Measurements from ENCODE around the gene TARBP2. TPM values are rescaled to one million over a fixed set of nuclear protein-coding genes. Genes with fewer than 3 reads are reported as not detected.
"Not testable (repeated sequence)": the region's sequence is repeated elsewhere in the genome, so short reads cannot be mapped to it uniquely, and the experiment has no call there.

The TARBP2 gene
- total RNA-seq, 1 donor from 2014 or later: 16.1 TPM

GRCh38 chr12:53476769-53477209, 24.3 kb upstream of the TARBP2 start:
- no peak for DNase-seq

DNA sequence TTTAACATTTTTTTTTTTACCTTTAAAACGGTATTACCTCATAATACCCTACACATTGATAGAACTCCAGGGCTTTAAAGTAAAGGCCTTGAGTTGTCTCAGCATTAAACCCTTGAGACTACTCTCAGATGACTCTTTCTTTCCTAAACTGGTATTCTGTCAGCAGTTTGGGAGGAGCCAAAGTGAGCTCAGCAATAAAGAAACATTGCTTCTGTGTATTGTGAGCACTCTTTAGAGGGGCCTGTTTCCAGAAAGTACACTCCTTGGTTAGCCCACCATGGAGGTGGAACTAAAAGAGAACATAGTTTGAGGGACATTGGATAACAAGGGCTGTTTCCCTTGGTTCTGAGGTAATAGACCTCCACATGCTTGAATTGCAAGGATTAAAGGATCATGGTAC, 22.2 kb upstream of the TARBP2 start:
- DNase-seq: no peak

GRCh38 chr12:53479331-53479730, 21.8 kb upstream of the TARBP2 start:
- no peak for DNase-seq

DNA sequence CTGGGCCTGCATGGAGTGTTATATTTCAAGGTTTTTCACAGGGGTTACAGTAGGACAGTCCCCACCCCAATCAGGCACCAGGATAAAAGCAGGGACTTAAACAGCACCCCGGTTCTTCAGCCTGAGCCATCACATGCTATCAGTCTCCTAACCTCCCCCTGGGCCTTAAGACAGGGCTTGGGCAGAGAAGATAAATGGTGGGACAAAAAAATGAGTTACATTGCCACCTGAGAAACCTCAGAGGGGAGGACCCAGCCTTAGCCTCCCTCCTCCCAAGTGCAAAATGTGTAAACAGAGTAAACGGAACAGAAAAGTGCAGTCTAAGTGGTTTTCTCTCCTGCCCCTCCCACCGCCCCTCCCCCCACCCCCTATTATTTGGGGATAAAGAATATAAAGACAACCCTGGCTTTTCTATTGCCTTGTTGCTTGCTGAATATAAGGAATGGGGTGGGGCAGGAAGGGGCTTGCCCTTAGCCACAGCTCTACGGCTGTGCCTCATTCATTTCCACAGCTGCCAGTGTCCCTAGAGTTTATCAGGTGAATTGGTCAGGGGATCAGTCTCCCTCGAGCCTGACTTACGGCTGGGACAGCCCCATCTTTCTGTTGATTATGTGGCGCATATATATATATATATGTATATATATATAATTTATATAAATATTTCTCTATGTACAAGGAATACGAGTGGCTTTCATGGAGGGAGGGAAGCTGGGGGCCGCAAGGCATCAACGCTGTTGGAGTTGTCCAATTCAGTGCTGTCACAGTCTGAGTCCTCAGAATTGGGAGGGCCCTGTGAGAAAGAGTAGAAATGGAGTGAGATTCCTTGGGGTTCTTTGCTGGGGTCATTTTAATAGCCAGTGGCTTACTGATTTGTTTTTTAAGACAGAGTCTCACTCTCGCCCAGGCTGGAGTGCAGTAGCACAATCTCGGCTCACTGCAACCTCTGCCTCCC, 20.3 kb upstream of the TARBP2 start:
- no peak for DNase-seq

GRCh38 chr12:53481458-53481857, 19.6 kb upstream of the TARBP2 start:
- not testable (repeated sequence) for DNase-seq

DNA sequence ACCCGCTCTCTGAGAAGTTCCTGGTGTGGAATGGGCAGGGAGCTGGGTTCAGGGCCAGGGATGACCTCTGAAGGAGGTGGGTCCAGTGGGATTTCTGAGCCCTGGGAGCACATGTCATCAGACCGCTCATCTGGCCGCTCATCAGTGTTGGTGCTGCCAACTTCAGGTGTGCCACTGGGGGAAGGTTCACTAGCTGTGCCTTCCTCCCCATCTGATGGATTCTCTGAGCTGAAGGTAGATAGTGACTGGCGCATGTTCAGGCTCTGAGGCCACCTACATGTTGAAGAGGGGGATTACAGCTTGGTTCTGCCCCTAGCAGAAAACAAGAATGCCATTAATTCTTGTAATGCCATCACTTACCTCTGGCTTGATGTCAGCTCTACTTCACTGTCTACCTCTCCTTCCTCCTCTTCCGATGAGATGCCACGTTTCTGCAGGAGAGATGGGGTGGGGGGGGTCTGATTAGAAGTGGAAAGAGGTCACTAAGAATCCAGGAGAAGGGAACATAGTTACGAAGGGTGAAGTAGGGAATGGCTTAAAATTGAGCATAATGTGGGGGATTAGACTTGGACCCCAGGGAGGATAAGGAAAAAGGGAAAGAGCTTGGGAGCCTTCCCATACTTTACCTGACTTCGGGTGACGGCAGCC, 19.0 kb upstream of the TARBP2 start:
- no peak for DNase-seq

DNA sequence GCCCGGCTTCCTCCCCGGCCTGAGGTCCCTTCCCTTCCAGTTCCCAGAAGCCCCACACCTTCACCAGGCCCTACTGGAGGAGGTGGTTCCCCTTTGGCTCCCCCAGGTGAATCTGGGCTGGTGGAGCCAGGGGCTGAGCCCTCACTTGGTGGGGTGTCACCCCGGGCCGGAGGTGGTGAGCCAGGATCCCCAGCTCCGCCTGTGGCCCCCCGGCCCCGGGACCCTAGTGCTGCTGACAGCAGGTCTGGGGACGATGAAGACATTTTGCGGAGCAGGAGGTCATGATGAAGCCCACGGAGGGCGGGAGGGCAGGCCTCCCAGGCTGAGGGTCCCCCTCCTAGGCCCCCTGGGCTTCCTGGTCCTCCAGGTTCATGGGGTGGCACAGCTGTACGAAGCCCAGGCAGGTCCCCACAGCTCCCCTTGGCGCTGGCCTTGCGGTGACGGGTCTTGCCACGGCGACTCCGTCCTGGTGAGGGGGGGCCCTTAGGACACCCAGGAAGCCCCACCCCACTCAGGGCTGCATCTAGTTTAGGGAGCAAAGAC, 18.4 kb upstream of the TARBP2 start:
- no peak for DNase-seq

DNA sequence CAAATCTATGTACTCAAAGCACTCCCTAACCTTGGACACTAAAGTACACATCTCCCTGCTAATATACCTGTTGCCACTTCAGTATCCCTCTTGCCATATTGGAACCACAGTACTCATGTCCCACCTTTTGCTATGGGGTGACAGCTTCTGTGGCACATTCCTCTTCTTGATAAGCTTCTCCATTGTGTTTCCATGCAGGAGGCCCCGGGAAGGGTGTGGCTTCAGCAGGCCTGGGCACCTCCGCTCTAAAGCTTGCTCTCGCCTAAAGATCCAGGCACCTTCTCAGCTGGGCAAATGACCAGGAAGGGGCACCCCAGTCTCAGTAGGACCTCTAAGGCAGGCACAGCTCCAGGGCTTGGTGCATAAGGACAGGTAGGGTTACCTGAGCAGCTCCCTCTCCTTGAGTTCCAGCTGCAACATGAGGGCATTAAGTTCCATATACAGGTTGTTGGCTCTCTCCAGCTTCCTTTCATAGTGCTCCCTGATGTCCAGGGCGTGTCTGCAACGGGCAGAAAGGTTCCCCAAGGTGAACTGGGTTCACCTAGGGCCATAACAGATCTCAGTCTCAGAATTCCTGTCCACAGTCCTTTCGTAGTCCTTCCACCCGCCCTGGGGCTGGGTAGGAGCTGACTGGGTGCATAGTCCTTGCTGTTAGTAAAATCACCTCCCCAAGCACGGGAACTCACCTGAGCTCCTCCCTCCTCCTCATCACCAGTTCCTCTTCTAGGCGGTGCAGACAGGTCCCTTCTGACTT, 17.7 kb upstream of the TARBP2 start:
- DNase-seq: no peak

DNA sequence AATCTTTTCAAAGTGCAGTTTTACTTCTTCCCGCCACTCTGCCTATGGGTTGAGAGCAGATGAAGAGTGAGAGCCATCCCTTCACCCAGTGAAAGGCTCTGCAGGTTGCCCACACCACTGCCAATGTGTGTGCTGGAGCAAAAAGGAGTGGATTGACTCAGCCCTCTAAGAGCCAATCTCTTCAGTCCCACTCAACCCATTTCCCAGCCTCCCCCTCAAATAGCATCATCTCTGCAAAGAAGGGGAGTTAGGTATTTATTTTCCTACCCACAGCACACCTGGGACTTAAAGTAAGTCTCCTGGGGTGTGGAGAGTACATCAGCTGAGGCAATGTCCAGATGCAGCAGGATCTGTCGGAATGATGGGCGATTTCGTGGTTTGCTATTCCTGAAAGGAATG, 17.1 kb upstream of the TARBP2 start:
- no peak for DNase-seq

DNA sequence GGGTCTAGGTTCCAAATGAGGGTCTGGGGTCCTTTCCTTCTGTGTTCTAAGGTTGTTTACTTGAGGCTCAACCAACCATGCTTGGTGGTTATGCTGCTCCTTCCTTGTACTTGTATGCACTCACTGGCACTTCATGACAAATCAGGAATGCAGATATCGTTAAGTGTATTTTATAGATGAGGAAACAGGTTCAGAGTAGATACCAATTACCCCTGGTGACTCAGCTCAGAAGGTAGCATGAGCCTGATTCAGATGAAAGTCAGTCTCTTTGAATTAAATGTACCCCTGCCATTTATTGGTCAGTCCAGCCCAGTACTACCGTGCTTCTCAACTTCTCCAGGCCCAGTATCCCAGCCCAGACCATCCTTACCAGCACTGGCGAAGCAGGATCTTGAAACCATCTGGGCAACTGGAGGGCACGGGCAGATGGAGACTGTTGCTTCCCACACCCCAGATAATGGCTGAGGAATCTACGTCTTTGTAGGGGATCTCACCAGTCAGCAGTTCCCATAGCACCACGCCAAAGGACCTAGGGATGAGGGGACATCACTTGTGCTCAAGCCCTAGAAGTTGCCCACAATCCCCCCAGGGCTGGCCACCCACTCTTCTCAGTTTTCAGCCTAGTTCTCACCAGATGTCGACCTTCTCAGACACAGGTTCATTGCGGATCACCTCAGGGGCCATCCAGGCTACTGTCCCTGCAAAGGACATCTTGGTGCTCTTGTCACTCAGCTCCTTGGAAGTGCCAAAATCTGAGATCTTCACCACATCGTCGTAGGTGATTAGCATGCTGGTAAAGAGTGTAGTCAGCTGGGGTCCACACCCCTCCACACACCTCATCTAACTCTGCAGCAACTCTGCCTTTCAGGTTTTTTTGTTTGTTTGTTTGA, 16.2 kb upstream of the TARBP2 start:
- DNase-seq: no peak

GRCh38 chr12:53485955-53486735, 14.9 kb upstream of the TARBP2 start:
- DNase-seq: no peak

GRCh38 chr12:53486736-53487487, 14.2 kb upstream of the TARBP2 start:
- no peak for DNase-seq

DNA sequence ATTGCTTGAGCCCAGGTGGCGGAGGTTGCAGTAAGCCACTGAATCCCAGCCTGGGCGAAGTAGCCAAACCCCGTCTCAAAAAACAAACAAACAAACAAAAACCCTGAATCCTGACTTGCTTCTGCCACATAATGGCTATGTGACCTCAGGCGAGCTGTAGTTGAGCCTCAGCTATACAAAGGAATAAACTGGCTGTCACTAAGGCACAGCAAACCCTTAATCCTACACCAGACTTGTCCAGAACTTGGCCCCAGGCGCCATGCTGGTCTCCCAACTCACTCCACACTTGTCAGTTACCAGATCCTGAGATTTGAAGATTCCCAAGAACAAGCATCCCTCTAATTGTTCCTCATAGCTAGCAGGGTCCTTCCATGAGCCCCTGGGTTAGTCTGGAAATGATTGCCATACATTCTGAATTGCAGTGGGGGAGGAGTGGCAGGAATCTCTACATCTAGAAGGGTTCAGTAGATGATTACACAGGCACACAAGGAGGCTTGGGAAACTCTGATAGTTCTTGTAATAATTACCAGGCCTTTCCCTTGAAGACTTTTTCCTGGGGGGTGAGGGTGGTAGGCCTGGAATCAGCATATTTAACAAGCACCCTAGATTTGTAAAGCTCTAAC, 11.7 kb upstream of the TARBP2 start:
- no peak for DNase-seq

DNA sequence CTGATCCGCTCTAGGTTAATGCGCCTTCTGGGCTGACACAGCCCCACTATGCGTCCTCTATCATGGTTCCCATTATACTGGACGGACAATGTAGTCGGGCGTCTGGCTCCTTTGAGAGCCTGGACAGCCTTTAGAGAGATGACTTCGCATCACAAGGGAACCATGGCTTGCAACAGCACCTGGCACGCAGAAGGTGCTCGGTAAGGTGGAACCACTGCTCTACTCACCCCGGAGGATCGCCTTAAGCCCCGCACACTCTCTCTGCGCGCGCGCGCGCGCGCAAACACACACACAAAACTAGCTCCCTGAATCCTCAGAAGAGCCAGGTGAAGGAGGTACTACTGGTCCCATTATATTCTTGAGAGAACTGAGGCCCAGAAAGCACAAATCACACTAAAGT, 8.9 kb upstream of the TARBP2 start:
- peak; percentile 35 for DNase-seq

DNA sequence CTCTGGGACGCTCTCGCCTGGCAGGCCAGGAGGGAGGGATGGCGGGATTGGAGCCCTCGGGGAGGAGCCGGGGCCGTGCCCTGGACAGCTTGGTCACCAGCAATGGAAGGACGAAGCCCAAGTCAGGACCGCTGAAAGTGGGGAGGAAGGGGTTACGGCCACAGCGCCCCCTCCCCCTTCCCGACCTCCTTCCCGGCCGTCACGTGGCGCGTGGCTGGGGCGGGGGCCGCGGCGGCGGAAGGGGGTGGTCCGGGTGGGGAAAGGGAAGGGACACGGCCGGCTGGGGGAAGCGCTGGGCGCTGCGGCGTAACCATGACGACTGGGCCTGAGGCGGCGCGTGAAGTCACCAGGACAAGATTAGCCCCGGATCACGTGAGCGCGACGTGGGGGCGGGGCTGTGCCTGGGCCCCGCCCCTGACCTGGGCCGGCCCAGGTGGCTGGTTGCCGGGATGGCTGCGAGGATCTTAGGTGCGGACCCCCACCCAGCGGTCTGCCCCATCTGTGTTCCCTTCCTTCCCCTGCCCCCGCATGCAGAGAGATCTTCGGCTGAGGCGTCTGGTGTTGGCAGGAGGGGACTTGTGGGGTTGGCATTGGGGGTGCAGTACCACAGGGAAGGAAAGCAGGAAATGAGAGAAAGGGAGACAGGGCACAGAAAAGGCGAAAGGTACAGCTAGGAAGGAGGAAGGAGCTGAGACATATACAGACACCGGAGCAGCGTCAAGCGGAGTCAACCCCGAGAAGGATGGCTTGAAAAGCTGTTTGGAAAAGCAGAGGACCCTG, 8.1 kb upstream of the TARBP2 start:
- DNase-seq: peak; percentile 98

DNA sequence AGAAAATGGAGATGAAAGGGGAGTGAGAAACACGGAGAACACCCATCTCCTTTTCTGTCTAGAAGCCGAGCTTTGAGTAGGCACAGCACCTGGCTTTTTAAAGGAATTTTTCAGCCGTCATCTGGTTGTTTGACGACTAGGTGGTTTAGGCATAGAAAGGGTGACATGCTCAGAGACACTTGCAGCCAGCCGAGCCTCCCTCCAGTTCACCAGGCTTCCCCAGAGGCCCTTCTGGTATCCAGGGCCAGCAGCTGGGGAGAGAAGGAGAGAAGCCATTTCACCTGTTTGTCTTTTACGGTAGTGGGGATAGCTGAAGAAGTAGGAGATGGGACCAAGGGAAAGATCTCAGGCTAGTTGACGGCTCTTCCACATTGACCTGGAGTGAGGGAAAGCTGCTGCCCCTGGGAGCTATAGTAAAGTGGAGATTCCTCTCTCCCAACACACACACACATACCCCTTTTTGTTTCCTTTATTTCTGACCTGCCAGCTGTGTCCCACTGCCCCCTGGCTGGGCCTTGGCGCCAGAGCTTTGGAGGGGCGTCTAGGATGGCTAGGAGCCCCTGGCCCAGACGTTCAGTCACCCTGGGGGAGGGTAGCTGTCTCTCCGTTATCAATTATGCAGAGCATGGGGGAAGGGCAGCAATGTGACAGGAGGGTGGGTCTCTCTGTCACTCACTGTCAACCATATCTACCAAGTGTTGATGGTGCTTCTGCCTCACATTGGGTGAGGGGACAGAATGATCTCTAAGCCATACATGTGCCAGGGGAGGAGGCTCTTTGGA, 7.3 kb upstream of the TARBP2 start:
- DNase-seq: peak; percentile 38

- peak; percentile 88 for DNase-seq
Measured at GRCh38 chr12:53495903-53496751, 5.0 kb upstream of the TARBP2 start.
